NCI-H146 treated with DMSO at 0.1 percent for 48 hours (cell line): Measurements from ENCODE around the gene STARD9.
A peak's percentile ranks its signal among the peaks of the same experiment; 100 is the strongest.

Source experiments
- DNase-seq: peaks from one replicate; lab custom pipeline; 2025; ENCODE audit not compliant: unreplicated experiment; lab: John Stamatoyannopoulos, UW

STARD9 gene

DNA sequence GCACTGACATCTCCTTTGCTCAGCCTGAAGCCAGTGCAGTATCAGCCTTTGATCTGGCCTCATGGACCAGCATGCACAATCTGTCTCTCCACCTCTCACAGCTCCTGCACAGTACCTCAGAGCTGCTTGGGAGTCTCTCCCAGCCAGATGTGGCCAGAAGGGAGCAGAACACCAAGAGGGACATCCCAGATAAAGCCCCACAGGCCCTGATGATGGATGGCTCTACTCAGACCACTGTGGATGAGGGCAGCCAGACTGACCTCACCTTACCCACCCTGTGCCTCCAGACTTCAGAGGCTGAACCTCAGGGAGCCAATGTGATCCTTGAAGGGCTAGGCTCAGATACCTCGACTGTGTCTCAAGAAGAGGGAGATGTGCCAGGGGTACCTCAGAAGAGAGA, 117.1 kb downstream of the STARD9 start:
- no peak for DNase-seq

DNA sequence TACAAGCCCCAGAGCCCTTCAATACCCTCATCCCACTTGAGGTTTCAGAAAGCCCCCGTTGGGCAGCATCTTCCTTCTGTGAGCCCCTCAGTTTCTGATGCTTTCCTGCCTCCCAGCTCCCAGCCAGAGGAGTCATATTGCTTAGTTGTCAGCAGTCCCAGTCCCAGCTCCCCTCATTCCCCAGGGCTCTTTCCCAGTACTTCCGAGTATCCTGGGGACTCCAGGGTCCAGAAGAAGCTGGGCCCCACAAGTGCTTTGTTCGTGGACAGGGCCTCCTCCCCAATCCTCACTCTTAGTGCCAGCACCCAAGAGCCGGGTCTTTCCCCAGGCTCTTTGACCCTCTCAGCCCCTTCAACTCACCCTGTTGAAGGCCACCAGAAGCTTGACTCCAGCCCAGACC, 117.6 kb downstream of the STARD9 start:
- no peak for DNase-seq

DNA sequence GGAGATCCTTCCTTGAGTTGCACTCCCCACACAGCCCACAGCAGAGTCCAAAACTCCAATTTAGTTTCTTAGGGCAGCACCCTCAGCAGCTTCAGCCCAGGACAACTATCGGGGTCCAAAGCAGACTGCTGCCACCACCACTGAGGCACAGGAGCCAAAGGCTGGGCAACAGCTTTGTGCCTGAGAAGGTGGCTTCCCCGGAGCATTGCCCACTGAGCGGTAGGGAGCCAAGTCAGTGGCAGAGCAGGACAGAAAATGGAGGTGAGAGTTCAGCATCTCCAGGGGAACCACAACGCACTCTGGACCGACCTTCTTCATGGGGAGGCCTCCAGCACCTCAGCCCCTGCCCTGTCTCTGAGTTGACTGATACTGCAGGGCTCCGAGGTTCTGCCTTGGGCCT, 118.1 kb downstream of the STARD9 start:
- DNase-seq = no peak

DNA sequence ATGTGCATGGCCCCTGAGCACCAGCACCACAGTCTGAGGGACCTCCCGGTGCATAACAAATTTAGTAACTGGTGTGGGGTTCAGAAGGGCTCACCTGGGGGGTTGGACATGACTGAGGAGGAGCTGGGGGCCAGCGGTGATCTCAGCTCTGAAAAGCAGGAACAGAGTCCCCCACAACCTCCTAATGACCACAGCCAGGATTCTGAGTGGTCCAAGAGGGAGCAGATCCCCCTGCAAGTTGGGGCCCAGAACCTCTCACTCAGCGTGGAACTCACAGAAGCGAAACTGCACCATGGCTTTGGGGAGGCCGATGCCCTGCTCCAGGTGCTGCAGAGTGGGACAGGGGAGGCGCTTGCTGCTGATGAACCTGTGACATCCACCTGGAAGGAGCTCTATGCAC, 118.5 kb downstream of the STARD9 start:
- DNase-seq = no peak

DNA sequence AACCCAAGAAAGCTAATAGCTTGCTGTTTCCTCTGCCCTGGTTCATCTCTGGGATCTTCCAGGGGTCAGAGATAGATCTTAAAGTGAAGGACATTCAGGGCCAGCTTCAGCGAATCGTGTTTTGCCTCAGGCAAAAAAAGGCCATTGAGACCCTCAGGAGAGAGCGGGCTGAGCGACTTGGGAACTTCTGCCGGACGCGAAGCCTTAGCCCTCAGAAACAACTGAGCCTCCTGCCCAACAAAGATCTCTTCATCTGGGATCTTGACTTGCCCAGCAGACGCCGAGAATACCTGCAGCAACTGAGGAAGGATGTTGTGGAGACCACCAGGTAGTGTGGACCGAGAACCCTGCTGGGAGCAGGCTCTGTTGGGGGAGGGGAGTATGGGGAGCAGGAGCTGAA, 119.0 kb downstream of the STARD9 start:
- no peak for DNase-seq

DNA sequence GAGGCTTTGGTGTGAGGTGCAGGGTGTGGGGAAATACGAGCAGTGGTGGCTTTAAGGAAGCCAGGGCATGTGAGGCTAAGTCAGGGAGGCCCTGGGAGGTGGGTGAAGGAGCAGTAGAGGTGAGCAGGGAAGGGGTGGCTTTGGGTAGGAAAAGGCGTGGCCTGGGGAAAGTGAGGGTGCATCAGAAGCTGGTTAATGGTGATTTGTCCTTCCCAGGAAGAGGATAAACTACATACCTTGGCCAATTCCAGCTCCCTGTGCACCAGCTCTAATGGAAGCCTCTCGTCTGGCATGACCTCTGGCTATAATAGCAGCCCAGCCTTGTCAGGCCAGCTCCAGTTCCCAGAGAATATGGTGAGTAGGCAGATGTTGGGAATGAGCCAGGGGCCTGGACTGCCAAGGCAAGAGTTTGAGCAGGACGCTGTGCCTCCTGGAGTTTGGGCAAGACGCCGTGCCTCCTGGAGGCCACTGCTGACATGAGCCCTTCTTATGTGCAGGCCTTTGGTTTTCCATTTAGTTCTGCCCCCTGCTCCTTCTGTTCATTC, 120.2 kb downstream of the STARD9 start:
- DNase-seq = no peak

DNA sequence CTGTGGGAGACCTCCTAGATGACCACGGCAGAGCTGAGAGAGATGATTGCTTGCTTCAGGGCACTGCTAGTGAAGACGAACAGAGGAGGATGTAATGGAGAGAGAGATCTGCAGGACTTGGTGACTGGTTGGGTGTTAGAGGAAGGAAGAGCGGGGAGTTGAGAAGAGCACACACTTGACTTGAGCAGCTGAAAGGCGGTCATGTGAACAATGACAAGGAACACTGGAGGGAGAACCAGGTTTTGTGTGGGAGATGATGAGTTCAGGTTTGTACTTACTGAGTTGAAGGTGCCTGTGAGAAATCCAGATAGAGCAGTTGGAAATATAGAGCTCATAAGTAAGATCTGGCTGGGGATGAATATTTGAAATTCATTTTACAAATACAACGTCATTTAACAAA, 121.2 kb downstream of the STARD9 start:
- no peak for DNase-seq

DNA sequence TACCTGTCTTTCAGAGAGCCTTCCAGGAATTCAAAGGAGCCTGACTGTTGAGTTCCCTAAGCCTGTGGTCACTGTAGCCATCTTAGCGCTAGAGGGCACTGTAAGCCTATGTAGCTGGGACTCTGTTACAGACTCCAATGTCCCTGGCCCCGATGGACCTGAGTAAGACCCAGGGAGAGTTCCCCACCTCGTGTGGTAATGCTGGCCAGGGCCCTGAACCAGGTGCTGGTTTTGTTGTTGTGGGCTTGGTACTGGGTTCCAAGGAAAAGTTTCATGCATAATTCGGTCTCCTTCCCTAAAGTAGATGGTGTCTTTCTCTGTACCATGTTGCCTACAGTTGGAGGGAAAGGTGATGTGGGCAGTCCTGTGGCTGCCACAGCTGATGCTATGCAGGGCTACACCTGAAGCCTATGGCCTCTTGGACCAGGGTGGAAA, 129.1 kb downstream of the STARD9 start:
- peak; percentile 36 for DNase-seq

DNA sequence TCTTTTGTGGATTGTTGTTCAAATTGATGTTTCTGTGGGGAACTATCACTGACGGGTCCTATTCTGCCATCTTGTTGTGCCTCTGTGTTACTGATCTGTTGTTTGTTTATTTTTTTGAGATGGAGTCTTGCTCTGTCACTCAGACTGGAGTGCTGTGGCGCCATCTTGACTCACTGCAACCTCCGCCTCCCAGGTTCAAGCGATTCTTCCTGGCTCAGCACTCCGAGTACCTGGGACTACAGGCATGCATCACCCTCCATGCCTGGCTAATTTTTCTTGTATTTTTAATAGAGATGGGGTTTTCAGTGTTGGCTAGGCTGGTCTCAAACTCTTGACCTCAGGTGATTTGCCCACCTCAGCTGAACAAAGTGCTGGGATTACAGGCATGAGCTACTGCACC, 129.9 kb downstream of the STARD9 start:
- no peak for DNase-seq

DNA sequence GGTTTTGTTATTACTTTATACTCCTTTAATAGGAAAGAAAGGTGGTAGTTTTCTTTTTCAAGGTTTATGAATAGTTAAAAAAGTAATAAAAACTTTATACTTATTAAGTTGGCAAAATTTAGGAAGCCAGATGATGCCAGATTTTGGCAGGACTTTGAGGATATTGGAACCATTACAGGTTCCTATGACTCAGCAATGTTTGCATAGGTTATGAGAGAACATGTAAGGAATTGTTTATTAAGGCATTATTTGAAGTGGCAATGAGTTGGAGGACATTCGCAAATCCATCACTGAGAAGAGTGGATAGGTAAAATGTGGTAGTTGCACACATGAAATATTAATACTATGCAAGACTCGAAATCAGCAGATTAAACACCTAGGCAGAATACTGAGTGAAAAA, 131.7 kb downstream of the STARD9 start:
- no peak for DNase-seq

DNA sequence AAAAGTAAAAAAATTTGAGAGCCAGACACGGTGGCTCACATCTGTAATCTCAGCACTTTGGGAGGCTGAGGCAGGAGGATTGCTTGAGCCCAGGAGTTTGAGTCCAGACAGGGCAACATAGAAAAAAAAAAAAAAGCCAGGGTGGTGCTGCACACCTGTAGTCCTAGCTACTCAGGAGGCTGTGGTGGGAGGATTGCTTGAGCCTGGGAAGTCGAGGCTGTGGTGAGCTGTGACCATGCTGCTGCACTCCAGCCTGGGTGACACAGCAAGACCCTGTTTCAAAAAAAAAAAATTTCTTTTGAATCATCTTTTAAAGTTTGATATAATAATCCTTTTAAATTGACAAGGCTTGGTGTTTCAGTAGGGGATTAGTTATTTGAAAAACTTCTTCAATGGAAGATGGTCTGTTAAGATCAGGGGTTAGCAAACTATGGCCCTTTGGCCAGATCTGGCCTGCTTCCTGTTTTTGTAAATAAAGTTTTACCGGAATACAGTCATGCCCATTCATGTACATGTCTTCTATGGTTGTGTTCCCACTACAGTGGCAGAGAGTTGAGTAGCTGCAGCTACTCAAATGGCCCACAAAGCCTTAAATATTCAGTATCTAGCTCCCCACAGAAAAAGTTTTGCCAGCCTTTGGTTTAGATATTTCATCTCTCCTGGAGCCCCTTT, 132.6 kb downstream of the STARD9 start:
- no peak for DNase-seq

DNA sequence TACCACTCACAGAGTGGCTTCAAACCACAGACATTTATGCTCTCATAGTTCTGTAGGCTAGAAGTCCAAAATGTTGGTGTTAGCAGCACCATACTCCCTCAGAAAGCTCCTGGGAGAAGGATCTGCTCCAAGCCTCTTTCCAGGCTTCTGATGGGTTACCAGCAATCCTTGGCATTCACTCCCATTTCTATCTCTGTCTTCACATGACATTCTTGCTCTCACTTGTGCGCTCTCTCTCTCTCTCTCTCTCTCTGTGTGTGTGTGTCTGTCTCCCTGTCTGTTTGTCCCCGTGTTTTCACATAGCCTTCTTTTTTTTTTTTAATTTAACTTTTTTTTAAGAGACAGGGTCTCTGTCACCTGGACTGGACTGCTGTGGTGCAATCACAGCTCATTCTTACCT, 135.3 kb downstream of the STARD9 start:
- no peak for DNase-seq

DNA sequence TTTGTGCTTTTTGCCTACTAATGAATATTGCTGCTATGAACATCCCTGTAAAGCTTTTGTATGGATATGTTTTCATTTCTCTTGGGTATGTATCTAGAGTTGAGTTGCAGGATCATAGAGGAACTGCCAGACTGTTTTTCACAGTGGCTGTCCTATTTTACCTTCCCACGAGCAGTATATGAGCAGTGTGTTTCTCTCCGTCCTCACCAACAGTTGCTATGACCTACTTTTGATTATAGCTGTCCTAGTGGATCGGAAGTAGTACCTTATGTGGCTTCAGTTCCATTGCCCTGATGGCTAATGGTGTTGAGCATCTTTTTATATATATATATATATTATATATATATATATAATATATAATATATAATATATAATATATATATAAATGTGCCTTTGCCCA, 136.3 kb downstream of the STARD9 start:
- no peak for DNase-seq

DNA sequence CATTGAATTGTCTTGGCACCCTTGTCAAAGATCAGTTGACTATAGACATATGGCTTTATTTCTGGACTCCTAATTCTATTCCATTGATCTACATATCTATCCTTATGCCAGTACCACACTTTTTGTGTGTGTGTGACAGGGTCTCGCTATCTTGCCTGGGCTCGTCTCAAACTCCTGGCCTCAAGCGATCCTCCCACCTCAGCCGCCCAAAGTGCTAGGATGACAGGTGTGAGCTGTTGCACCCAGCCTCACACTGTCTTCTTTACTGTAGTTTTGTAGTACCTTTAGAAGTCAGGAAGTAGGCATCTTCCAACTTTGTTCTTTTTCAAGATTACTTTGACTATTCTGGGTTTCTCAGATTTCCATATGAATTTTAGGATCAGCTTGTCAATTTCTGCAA, 137.2 kb downstream of the STARD9 start:
- DNase-seq = no peak

DNA sequence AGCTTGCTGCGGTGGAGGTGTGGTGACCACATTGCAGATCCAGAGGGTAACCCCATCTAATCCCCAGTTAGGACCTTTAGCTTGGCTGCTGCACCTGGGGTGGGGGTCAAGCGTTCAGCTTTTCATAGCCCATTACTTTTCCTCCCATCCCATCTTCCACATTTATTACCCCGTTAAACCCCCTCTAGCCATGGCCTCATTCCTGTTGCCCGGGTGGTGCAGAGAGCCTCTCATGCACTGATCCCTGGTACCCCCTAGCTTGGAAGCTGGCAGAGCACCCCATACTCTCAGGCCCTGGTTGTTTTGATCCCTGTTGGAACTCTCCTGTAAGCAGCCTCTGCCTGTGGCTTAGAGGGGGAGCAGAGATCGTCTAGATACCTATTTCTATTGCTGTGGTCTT, 140.7 kb downstream of the STARD9 start:
- DNase-seq = no peak

DNA sequence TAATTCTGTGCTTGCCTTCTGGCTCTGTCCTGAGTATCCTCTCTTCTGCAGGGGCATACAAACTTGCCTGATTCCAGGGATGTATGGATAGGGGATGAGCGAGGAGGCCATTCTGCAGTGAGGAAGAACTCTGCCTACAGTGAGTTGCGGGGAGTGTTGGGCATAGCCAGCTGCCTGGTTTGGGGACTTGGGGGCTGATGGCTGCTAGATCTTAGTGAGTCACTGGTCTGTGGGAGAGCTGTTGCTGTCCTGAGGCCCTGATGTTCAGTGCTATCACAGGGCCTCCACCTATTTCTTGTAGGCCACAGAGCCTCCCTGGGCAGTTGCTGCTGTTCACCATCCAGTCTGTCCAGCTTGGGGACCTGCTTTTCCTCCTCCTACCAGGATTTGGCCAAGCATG, 141.2 kb downstream of the STARD9 start:
- no peak for DNase-seq

DNA sequence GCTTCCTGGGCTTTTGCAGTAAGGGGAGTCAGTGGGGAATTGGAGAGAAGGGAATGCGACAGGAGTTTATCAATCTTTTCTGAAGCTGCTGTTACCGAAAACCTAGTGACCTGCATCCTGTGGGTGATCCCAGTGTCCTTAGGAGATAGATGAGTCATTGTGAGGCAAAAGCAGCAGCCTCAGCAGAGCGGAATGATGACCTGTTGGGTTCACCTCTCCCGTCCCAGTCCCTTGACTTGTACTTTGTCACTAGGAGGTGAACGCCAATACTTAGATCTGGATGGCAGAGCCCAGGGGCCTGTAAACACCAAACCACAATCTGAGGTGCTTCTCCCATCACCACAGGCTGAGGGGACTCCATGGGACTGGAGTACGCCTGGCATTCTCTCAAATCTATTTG, 143.6 kb downstream of the STARD9 start:
- DNase-seq = no peak

DNA sequence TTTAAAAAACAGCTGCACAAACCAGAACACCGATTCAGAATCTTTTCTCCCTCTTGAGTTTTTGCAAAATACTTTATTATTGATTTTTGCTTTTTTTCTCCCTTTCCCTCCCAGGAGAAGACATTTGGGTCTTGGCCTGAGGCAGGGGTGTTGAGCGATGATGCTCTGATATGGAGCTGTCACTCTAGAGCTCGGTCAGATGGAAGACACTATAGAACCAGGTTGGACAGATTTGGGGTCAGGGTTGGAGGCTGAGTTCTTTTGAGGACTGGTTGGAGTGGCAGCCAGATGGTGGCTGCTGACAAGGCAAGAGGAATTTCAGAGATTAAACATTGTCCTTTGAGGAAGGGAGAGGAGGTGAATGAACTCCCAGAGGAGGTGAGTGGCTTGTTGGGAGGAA, 144.7 kb downstream of the STARD9 start:
- DNase-seq = no peak

DNA sequence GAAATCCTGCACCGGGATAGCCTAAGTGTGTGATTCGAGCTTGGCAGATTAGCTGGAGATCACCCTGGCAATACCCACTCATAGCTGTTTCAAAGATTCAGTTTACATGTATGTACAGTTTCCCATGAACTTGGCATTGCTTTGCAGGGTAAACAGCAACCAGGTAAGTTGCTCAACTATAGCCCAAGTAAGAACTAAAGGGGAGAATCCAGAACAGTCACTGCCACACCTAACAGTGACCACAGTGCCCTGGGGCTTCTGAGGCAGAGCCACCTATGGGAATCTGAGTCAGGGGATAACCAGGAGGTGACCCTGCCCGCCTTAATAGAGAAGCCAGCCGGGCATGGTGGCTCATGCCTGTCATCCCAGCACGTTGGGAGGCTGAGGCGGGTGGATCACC, 145.6 kb downstream of the STARD9 start:
- no peak for DNase-seq

DNA sequence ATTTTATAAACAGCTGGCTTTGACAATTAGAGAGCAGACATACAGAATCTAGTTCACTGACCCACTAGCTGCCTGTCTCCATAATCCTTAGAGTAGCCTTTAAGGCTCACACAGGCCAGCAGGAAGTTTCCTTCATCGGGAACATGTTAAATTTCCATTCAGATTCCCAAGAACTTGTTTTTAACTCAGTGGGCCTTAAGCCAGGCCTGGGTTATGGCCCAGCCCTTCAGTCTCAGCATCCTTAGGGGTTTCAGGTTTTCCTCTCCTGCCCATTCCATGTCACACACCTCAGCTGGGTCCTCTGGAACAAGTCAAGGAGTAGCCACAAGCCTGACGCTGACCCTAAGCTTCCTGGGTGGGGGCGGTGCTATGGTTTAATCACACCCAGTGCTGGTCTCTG, 146.5 kb downstream of the STARD9 start:
- DNase-seq = no peak

DNA sequence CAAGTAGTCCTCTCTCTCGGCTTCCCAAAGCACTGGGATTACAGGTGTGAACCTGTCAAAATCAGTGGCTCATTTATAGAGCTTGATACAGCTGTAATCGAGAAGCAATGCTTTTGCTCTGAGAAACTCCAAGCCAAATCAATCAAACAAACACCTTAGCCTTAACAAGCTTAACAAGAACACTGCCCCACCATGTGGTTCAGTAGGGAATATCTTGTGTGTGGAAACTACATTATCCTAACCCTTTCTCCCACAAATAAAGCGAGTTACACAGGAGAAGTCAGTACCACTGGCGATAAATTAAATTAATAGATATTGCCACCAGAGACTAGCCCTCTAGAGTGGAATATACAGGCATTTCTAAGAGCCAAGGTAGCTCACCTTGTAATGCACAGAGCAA, 147.7 kb downstream of the STARD9 start:
- no peak for DNase-seq

DNA sequence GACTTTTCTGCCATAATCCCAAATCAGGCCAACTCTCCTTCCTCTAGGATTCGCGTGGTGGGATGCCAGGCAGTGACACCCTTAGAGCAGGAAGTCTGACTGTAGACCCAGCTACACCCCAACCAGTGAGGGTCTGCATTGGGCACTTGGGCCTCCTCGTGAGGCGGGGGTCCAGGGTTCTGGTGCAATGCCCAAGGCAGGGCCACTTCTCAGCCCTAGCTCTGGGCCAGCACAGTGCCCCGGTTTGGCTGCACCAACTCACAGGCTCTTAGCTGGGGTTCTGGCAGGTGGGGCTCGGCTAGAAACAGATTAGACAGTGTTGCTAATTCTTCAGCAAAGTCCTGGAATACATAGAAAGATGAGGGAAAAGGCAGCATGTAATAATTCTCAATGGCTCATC, 148.9 kb downstream of the STARD9 start:
- no peak for DNase-seq

DNA sequence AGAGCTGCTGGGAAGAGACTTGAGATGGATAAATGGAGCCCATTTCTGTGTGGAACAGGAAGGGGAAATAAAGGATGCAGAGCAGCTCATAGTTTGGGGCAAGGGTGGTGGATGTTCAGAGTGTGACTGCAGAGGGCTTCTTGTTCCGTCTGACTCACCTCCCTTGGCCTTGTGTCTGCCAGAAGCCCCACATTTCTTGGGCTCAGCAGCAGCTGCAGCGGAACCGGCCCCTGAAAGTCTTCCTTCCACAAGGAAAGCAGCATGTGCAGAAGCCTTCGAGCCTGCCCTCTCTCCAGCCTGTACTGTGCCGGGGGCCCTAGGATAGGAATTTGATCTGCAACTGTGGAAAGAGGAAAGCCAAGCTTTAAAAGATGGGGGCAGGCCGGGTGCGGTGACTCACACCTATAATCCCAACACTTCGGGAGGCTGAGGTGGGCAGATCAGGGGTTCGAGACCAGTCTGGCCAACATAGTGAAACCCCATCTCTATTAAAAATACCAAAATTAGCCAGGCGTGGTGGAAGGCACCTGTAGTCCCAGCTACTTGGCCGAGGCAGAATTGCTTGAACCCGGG, 150.0 kb downstream of the STARD9 start:
- DNase-seq = no peak
